Breast epithelium (tissue), 3 donors: ENCODE results near the gene SPACA6.

Experiments used
- CTCF ChIP-seq, 3 donors: fragments of 450-650 bp; IDR thresholded peaks; one replicate each; pipeline ENCODE4 v1.5.1; 2016 to 2017; ENCODE audit warnings: antibody characterized with exemption in 3 of 3, mild to moderate bottlenecking in 3 of 3, moderate library complexity in 3 of 3
- POLR2AphosphoS5 ChIP-seq, 3 donors: sonication (generic); formaldehyde crosslinking; IDR thresholded peaks; one replicate each; pipeline ENCODE4 v1.6.1; 2017; ENCODE audit warnings: antibody characterized with exemption in 3 of 3

GRCh38 chr19:51743405-51743804 lies 50.3 kb downstream of the SPACA6 start:
- TF ChIP-seq CTCF (IDR thresholded peaks at IDR 0.05) (no peak), POLR2AphosphoS5 (IDR thresholded peaks at IDR 0.05) (no peak)
